DMS79 treated with DMSO at 0.1 percent for 48 hours (cell line): Measurements from ENCODE around the gene PSAPL1.

Experiments used
- DNase-seq: peaks from one replicate; lab custom pipeline; 2025; lab: John Stamatoyannopoulos, UW

PSAPL1 gene

GRCh38 chr4:7396186-7396910 lies 38.4 kb downstream of the PSAPL1 start:
- no peak for DNase-seq

- no peak for DNase-seq
These were observed 39.1 kb downstream of the PSAPL1 start for GRCh38 chr4:7395645-7396044.

DNA sequence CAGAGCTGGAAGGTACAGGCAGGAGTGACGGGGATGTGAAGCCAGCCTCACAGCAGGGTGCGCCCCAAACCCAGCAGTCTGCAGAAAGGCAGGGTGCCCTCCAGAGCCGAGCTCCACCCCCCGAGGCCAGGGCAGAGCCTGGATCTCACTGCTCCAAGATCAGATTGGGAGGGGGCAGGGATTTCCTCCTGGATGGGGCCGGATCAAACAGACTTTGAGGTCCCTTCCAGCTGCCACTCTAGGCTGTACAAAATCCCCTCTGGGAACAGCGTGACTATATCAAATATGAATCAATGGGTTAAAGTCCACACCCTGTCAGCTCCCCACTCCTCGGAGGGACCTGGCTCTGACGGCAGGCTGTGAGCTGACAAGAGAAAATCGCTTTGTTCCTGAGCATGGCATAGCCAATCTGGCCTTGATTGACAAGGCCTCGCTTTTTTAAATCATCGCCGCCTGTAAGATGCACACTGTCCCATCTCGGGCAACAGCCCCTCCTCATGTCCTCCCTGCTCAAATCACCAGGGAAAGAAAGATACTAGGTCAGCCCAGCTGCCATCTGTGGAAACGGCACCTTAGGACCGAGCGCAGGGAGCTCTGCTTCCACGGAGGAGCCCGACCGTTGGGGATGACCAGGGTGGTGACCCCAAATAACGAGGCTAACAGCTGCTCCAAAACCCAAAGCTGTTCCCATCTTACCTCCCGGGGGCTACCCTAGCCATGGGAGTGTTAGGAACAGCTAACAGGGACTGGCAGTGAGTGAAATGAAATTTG lies 39.9 kb downstream of the PSAPL1 start:
- no peak for DNase-seq

- DNase-seq, result no peak
These were observed 40.8 kb downstream of the PSAPL1 start for GRCh38 chr4:7393601-7394575.

- no peak for DNase-seq
These were observed 42.0 kb downstream of the PSAPL1 start for GRCh38 chr4:7392438-7393421.

DNA sequence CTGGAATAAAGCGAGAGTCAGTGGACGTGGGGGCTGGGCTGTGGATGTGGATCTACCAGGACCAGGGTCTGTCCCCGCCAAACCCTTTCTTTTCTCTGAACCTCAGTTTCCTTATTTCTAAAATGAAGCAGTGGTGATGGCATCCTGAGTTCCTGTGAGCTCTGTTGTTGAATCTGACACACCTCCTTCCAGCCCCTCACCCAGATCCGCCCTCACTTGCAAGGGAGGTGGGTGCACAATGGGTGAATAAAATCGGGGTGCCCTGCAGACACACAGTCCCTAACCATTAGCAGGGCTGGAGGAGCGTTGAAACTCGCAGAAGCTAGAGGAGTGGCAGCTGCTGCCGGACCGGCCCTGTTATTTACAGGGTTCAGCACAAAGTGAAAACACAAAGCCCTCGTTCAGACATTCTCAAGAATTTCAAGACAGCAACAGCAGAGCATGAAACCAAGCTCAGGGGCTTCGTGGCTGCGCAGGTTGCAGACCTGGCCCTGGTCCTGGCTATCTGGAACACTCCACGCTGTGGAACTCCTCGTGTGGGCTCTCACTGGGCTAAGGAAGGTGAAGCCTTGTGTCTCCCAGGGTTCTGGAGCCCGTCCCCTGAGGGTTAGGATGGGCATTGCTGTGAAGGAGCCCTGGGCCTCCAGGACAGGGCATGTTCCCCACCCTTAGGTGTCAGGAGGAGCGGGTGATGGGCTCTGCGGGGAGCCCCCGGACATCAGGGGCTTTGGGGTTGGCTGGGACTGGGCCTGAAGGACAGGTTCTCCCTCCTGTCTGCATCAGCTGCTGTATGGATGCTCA lies 42.9 kb downstream of the PSAPL1 start:
- DNase-seq, result peak; percentile 13

DNA sequence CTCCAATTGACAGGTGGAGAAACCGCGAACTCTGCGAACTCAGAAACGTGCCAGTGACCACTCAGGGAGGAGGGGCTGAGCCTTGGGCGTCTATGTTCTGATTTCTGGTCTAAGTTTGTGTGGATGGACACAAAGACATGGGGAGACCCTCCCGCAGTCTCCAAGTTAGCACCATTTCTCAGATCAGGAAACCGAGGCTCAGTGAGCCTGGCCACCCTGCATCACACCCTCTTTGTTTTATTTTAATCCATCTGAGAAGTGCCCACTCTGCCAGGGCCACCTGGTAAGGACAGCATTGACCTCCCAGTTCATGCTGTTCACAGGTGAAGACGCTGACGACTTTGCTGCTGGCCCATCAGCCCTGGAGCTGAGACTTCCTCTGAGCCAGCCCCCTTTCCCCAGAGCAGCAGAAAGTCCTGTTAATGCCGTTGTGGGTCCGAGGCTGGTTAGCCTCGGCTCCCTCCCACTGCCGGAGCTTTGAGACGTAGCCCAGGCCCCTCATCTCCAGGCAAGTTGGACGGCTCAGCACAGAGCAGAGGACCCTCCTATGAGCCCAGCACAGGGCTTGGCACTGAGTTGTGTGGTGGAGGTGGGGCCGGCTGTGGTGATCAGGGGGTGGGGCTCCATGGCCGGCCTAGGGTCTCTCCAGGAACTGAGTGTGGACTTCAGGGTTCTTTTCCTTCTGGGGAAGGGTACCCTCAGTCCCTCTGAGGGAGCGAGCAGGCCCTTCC lies 43.7 kb downstream of the PSAPL1 start:
- DNase-seq, result no peak

DNA sequence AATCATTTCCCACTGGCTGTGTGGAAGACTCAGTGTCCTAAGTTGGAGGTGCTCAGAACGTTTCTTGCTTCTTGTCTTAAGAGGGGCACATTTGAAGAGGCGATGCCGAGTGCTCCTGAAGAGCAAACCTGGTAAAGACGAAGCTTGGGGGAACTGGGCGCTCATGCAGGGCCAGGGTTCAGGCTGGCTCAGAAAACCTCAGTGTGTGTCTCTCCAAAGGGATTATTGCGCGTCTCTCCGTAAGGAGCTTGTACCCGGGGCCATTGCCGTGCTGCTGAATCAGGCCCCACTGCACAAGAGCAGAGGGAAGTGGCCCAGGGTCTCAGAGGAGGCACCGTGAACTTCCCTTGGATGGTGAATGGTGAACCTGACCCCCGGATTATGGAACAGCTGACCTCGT lies 44.4 kb downstream of the PSAPL1 start:
- DNase-seq, result no peak

GRCh38 chr4:7389719-7390118 lies 45.0 kb downstream of the PSAPL1 start:
- no peak for DNase-seq

GRCh38 chr4:7389101-7389701 lies 45.5 kb downstream of the PSAPL1 start:
- DNase-seq, result no peak

GRCh38 chr4:7388627-7389026 lies 46.1 kb downstream of the PSAPL1 start:
- DNase-seq, result no peak

- DNase-seq, result no peak
These were observed 46.8 kb downstream of the PSAPL1 start for GRCh38 chr4:7387925-7388324.

GRCh38 chr4:7384929-7385890 lies 49.5 kb downstream of the PSAPL1 start:
- DNase-seq, result no peak

- no peak for DNase-seq
These were observed 50.5 kb downstream of the PSAPL1 start for GRCh38 chr4:7384003-7384928.

GRCh38 chr4:7383266-7383665 lies 51.5 kb downstream of the PSAPL1 start:
- DNase-seq, result no peak

GRCh38 chr4:7382634-7383014 lies 52.1 kb downstream of the PSAPL1 start:
- DNase-seq, result no peak
